ENCODE results near the gene UBASH3A.

UBASH3A gene

DNA sequence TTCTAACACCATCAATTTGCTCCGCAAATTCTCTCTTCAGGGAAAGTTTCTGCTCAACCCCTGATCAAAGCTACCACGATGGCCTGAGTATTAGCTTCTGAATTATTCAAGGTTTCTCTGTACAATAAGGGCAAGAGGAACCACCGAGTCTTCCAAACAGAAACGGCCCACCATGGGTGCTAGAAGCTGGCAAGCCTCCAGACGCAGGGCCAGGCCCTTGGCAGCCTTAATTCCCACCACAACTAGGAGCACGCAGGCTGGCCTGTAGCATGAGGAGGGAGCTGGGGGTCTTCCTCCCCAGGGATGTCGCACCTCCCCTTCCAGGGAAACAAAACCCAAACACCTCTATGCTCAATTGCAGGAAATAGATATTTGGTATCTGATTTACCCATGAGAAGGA is 81.3 kb downstream of the UBASH3A start:
- no peak overlapping the region for H3K4me3 ChIP-seq (ENCODE audit: low read depth, low read length, poor library complexity, severe bottlenecking)
- no peaks in the 10 kb centered on the region for H3K4me1 ChIP-seq (ENCODE audit: insufficient read depth, low read length, severe bottlenecking)
- no peak overlapping the region for H3K9ac ChIP-seq (ENCODE audit: low read length)
- no peak overlapping the region for H3K27ac ChIP-seq (ENCODE audit: low read depth, low read length, poor library complexity, severe bottlenecking)
- no peaks in the 10 kb centered on the region for H3K79me2 ChIP-seq (ENCODE audit: insufficient read depth, low read length)
- H3F3A ChIP-seq (ENCODE audit: insufficient read depth, low read length) = no peaks in the 10 kb centered on the region
- no peaks in the 10 kb centered on the region for H3K9me3 ChIP-seq (ENCODE audit: low read length)
- no peaks in the 10 kb centered on the region; the same call in 1 of the 2 replicates for H3K36me3 ChIP-seq (ENCODE audit: insufficient read depth, low read length)
- peaks cover 13% of the 10 kb centered on the region for H3K27me3 ChIP-seq (ENCODE audit: insufficient read depth, low read length)
- no peak overlapping the region for H3K4me2 ChIP-seq (ENCODE audit: low read length)
- no peaks in the 10 kb centered on the region for H4K20me1 ChIP-seq (ENCODE audit: insufficient read depth, low read length)
- TF ChIP-seq, protein P1, sequence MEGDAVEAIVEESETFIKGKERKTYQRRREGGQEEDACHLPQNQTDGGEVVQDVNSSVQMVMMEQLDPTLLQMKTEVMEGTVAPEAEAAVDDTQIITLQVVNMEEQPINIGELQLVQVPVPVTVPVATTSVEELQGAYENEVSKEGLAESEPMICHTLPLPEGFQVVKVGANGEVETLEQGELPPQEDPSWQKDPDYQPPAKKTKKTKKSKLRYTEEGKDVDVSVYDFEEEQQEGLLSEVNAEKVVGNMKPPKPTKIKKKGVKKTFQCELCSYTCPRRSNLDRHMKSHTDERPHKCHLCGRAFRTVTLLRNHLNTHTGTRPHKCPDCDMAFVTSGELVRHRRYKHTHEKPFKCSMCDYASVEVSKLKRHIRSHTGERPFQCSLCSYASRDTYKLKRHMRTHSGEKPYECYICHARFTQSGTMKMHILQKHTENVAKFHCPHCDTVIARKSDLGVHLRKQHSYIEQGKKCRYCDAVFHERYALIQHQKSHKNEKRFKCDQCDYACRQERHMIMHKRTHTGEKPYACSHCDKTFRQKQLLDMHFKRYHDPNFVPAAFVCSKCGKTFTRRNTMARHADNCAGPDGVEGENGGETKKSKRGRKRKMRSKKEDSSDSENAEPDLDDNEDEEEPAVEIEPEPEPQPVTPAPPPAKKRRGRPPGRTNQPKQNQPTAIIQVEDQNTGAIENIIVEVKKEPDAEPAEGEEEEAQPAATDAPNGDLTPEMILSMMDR (IDR thresholded peaks at IDR 0.05; ENCODE audit: low read length) = no peak
- TF ChIP-seq EZH2 (IDR thresholded peaks at IDR 0.05; ENCODE audit: borderline replicate concordance, low read length) = no peak
- no peak overlapping the region for H2AFZ ChIP-seq (ENCODE audit: low read length)
- no peaks in the 10 kb centered on the region for H3K9me2 ChIP-seq (ENCODE audit: low read depth, low read length)

GRCh38 chr21:42486072-42486471 is 82.4 kb downstream of the UBASH3A start:
- no peak overlapping the region for H3K4me2 ChIP-seq (ENCODE audit: low read length)
- TF ChIP-seq EZH2 (IDR thresholded peaks at IDR 0.05; ENCODE audit: borderline replicate concordance, low read length) = no peak
- TF ChIP-seq, protein P1 (IDR thresholded peaks at IDR 0.05; ENCODE audit: low read length) = no peak

GRCh38 chr21:42486531-42486930 is 82.8 kb downstream of the UBASH3A start:
- no peak for TF ChIP-seq EZH2 (IDR thresholded peaks at IDR 0.05; ENCODE audit: borderline replicate concordance, low read length)
- TF ChIP-seq, protein P1 (IDR thresholded peaks at IDR 0.05; ENCODE audit: low read length) = no peak
- Histone ChIP-seq H3K27me3 (ENCODE audit: insufficient read depth, low read length) (peaks cover 13% of the 10 kb centered on the region), H3K9me2 (ENCODE audit: low read depth, low read length) (no peaks in the 10 kb centered on the region), H3K4me1 (ENCODE audit: insufficient read depth, low read length, severe bottlenecking) (no peaks in the 10 kb centered on the region), H3F3A (ENCODE audit: insufficient read depth, low read length) (no peaks in the 10 kb centered on the region), H3K4me2 (ENCODE audit: low read length) (no peak overlapping the region), H3K36me3 (ENCODE audit: insufficient read depth, low read length) (no peaks in the 10 kb centered on the region), H2AFZ (ENCODE audit: low read length) (no peak overlapping the region), H3K27ac (ENCODE audit: low read depth, low read length, poor library complexity, severe bottlenecking) (no peak overlapping the region), H3K9ac (ENCODE audit: low read length) (no peak overlapping the region), H3K79me2 (ENCODE audit: insufficient read depth, low read length) (no peaks in the 10 kb centered on the region), H4K20me1 (ENCODE audit: insufficient read depth, low read length) (no peaks in the 10 kb centered on the region), H3K4me3 (ENCODE audit: low read depth, low read length, poor library complexity, severe bottlenecking) (no peak overlapping the region), H3K9me3 (ENCODE audit: low read length) (no peaks in the 10 kb centered on the region)

More at GRCh38 chr21:42486072-42486471, 82.4 kb downstream of the UBASH3A start:
- no peaks in the 10 kb centered on the region for H3K9me2 ChIP-seq (ENCODE audit: low read depth, low read length)
- no peak overlapping the region for H3K9ac ChIP-seq (ENCODE audit: low read length)
- H2AFZ ChIP-seq (ENCODE audit: low read length) = no peak overlapping the region
- no peak overlapping the region for H3K27ac ChIP-seq (ENCODE audit: low read depth, low read length, poor library complexity, severe bottlenecking)
- H3F3A ChIP-seq (ENCODE audit: insufficient read depth, low read length) = no peaks in the 10 kb centered on the region
- peaks cover 16% of the 10 kb centered on the region for H3K27me3 ChIP-seq (ENCODE audit: insufficient read depth, low read length)
- H3K9me3 ChIP-seq (ENCODE audit: low read length) = no peaks in the 10 kb centered on the region
- H3K4me1 ChIP-seq (ENCODE audit: insufficient read depth, low read length, severe bottlenecking) = no peaks in the 10 kb centered on the region
- H3K36me3 ChIP-seq (ENCODE audit: insufficient read depth, low read length) = no peaks in the 10 kb centered on the region
- no peaks in the 10 kb centered on the region for H3K79me2 ChIP-seq (ENCODE audit: insufficient read depth, low read length)
- H3K4me3 ChIP-seq (ENCODE audit: low read depth, low read length, poor library complexity, severe bottlenecking) = no peak overlapping the region
- H4K20me1 ChIP-seq (ENCODE audit: insufficient read depth, low read length) = no peaks in the 10 kb centered on the region
